ENCODE data around the gene CNIH1. TPM values are rescaled to one million over a fixed set of nuclear protein-coding genes. Genes with fewer than 3 reads are reported as not detected.

CNIH1 gene
- total RNA-seq, 2 experiments from 2014 or later: 55.9 TPM

GRCh38 chr14:54425537-54426274, 15.5 kb downstream of the CNIH1 start:
- intact Hi-C loops (cut with DNase I, micrococcal nuclease): no loop called here
- CTCF ChIA-PET: no interaction called here
- POLR2A ChIA-PET: no interaction called here
- Histone ChIP-seq H3K36me3 (ENCODE audit: insufficient read depth, low read length) (peaks cover 42% of the 10 kb centered on the region), H3K4me3 (ENCODE audit: low read length) (no peak overlapping the region), H3K9me3 (ENCODE audit: control insufficient read depth in 1 of 2, insufficient read depth in 1 of 2, low read length in 2 of 2) (no peaks in the 10 kb centered on the region), H3K27ac (ENCODE audit: low read depth in 1 of 2, low read length in 2 of 2) (no peak overlapping the region), H3K4me1 (ENCODE audit: insufficient read depth, low read length) (no peaks in the 10 kb centered on the region), H3K27me3 (ENCODE audit: control insufficient read depth in 1 of 2, insufficient read depth in 2 of 2, low read length in 2 of 2) (no peaks in the 10 kb centered on the region)
- Mint-ChIP-seq H3K27ac (no peak overlapping the region), H3K27me3 (no peaks in the 10 kb centered on the region), H3K9me3 (no peaks in the 10 kb centered on the region), H3K4me1 (ENCODE audit: low read depth) (no peaks in the 10 kb centered on the region), H3K4me3 (no peak overlapping the region), H3K36me3 (ENCODE audit: low read depth) (peaks cover 71% of the 10 kb centered on the region)
- no peak for TF ChIP-seq CTCF (IDR thresholded peaks at IDR 0.05)
- DNase-seq (no peak), ATAC-seq (ENCODE audit: poor library complexity) (no peak)

DNA sequence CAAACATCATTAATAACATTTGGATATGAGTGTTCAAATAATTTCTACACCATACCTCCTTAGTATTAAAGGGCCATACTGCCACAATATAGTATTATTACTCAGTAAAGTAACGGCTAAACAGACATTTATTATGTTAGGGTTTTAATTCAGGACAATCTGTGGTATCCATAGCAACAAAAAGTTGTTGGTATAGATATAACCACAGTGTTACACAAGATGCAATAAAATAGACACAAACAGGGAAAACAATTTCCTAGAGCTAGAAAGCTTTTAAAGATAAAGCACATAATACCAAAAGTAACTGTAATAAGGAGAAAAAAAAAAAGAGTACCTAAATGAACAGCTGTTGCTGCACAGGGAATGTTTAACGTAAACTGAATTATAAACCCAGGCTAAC, 16.1 kb downstream of the CNIH1 start:
- intact Hi-C loops (cut with DNase I, micrococcal nuclease): no loop called here
- Mint-ChIP-seq H3K4me1 (ENCODE audit: low read depth) (peaks cover 4% of the 10 kb centered on the region), H3K27me3 (no peaks in the 10 kb centered on the region), H3K27ac (no peak overlapping the region), H3K36me3 (ENCODE audit: low read depth) (peaks cover 65% of the 10 kb centered on the region), H3K4me3 (no peak overlapping the region), H3K9me3 (no peaks in the 10 kb centered on the region)
- Histone ChIP-seq H3K27ac (ENCODE audit: low read depth in 1 of 2, low read length in 2 of 2) (no peak overlapping the region), H3K4me1 (ENCODE audit: insufficient read depth, low read length) (no peaks in the 10 kb centered on the region), H3K9me3 (ENCODE audit: control insufficient read depth in 1 of 2, insufficient read depth in 1 of 2, low read length in 2 of 2) (no peaks in the 10 kb centered on the region), H3K4me3 (ENCODE audit: low read length) (no peak overlapping the region), H3K36me3 (ENCODE audit: insufficient read depth, low read length) (peaks cover 36% of the 10 kb centered on the region), H3K27me3 (ENCODE audit: control insufficient read depth in 1 of 2, insufficient read depth in 2 of 2, low read length in 2 of 2) (no peaks in the 10 kb centered on the region)
- ATAC-seq (ENCODE audit: poor library complexity) (no peak), DNase-seq (no peak)
- ChIA-PET CTCF (no interaction called here), POLR2A (no interaction called here)
- no peak for TF ChIP-seq CTCF (IDR thresholded peaks at IDR 0.05)

DNA sequence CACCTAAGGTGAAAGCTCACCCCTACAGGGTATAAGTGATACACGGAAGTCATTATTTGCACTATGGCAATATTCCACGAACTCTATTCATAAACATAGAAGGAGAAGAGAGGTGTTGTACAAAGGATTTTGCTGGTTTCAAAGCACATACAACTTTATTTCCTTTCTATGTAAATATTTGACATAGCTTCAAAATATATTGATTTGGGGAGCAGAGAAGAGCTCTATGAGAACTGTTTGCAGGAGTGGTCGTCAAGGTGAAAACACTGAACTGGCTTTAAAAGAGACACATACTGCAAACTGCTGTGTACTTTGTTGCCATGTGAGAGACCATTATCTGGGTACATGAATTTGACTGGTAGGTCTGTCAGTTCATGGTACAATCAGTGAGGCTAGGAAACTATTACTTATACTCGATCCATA, 16.7 kb downstream of the CNIH1 start:
- H3K27ac ChIP-seq (ENCODE audit: low read depth in 1 of 2, low read length in 2 of 2): no peak overlapping the region
- no peaks in the 10 kb centered on the region for H3K4me1 ChIP-seq (ENCODE audit: insufficient read depth, low read length)
- no peaks in the 10 kb centered on the region for H3K27me3 ChIP-seq (ENCODE audit: control insufficient read depth in 1 of 2, insufficient read depth in 2 of 2, low read length in 2 of 2)
- no peak for ATAC-seq (ENCODE audit: poor library complexity)
- DNase-seq: no peak
- H3K4me3 ChIP-seq (ENCODE audit: low read length): no peak overlapping the region
- ChIA-PET POLR2A (interaction anchor here (0.7 kb wide), 1 partner anchor 647 kb away, joined by 4 read pairs; no protein-coding TSS in a partner anchor), CTCF (interaction anchor here (1.0 to 1.4 kb wide), 2 partner anchors 10 to 12 kb away, joined by 4 read pairs; no protein-coding TSS in a partner anchor)
- no peak for TF ChIP-seq CTCF (IDR thresholded peaks at IDR 0.05)
- no peak overlapping the region for H3K27ac Mint-ChIP-seq
- H3K9me3 Mint-ChIP-seq: no peaks in the 10 kb centered on the region
- H3K27me3 Mint-ChIP-seq: no peaks in the 10 kb centered on the region
- H3K36me3 Mint-ChIP-seq (ENCODE audit: low read depth): peaks cover 59% of the 10 kb centered on the region
- H3K4me3 Mint-ChIP-seq: no peak overlapping the region
- peaks cover 30% of the 10 kb centered on the region for H3K36me3 ChIP-seq (ENCODE audit: insufficient read depth, low read length)
- peaks cover 4% of the 10 kb centered on the region for H3K4me1 Mint-ChIP-seq (ENCODE audit: low read depth)
- no peaks in the 10 kb centered on the region for H3K9me3 ChIP-seq (ENCODE audit: control insufficient read depth in 1 of 2, insufficient read depth in 1 of 2, low read length in 2 of 2)
- intact Hi-C loops (cut with DNase I, micrococcal nuclease): no loop called here

All from CD4-positive, alpha-beta T cell (primary cell).